NOMO-1 treated with dmso at 0.1 percent for 144 hours (cell line): ENCODE results near the gene TUBGCP6.
"Not testable (repeated sequence)": the region's sequence is repeated elsewhere in the genome, so short reads cannot be mapped to it uniquely, and the experiment has no call there.

Source experiments
- DNase-seq: peaks from one replicate; lab custom pipeline; 2025; ENCODE audit not compliant: unreplicated experiment; lab: John Stamatoyannopoulos, UW

TUBGCP6 gene

GRCh38 chr22:50215297-50216054 is 29.3 kb downstream of the TUBGCP6 start:
- DNase-seq: no peak

- no peak for DNase-seq
These were observed 31.6 kb downstream of the TUBGCP6 start for GRCh38 chr22:50213263-50213662.

DNA sequence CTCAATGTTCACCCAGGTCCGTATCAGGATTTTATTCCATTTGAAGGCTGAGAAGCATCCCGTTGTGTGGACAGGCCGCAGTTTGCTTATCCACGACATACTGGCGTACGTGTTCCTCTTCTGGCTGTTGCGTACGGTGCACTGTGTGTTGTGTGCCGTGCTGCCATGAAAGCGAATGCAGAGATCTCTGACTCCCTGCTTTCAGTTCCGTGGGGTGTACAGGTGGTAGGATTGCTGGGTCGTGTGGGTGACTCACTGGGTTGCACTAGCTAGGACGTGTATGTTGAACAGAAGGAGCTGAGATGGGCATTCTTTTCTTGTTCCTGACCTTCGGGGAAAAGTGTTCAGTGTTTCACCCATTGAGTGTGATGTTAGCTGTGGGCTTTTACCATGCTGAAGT is 33.7 kb downstream of the TUBGCP6 start:
- no peak for DNase-seq

DNA sequence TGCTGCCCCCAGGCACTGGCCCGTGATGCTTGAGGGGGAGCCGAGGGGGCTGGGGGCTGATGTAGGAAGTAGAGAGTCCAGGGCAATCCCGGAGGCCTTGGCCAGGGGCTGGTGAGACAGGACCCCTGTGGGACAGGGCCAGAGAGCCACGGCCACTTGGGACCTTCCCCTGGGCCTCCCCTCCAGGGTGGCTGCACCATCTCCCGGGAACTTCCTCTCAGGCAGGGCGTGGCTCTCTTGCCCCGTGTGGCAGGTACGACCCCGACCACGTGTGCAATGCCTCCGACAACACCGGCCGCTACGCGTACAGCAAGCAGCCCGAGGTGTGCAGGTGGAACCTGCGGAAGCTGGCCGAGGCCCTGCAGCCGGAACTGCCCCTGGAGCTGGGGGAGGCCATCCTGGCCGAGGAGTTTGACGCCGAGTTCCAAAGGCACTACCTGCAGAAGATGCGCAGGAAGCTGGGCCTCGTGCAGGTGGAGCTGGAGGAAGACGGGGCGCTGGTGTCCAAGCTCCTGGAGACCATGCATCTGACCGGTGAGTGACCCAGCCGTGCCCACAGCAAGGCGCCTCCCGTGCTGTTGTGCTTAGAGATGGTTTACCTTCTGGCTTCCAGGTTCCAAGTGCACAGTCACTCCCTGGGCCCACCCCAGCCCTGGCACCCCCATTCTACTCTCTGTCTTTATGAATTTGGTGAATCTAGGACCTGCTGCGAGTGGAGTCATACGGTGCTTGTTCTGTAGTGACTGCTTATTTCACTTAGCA is 34.3 kb downstream of the TUBGCP6 start:
- no peak for DNase-seq

- DNase-seq: peak; percentile 38
These were observed 34.9 kb downstream of the TUBGCP6 start for GRCh38 chr22:50209893-50210292.

DNA sequence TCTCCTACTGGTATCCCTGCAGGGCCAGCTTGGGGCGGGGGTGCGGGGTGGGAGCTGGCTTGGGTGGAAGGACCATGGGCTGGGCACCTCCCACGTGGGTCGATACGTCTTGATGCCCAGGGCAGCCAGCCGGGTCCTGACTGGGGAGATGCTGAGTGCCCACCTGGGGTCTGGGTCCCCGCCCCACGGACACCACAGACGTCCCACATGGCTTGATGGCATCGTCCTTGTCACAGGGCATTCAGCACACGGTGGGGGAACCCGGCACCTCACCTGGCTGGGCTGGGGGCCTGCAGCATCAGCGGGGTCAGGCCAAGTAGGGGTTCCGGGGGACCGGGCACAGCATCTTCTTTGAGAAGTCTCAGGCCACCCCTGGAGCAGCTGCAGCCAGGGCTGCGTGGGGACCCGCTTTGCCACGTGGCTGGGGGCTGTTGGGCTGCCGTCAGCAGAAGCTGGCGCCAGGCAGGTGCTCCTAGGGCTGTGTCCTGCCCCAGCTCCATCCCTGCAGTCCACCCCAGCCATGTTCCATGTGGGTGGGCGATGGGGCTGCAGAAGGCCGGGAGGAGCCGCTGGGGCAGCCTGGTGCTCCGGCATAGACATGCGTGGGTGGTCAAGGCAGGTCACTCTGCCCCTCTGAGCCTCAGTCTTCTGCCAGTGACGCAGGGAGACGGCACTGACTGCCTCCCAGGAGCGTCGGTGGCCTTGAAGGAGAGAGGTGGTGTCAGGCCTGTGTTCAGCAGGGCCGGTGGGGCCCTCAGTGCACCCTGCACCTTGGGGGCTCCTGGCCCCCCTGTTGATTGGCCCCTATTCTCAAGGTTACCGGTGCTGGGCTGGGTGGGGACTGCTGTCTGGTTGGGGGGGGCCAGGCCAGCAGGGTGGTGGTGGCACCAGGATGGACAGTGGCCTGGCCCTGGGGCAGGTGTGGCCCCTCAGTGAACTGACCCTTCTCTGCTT is 35.6 kb downstream of the TUBGCP6 start:
- no peak for DNase-seq

GRCh38 chr22:50208430-50208938 is 36.3 kb downstream of the TUBGCP6 start:
- DNase-seq: no peak

GRCh38 chr22:50207383-50208140 is 37.3 kb downstream of the TUBGCP6 start:
- no peak for DNase-seq

DNA sequence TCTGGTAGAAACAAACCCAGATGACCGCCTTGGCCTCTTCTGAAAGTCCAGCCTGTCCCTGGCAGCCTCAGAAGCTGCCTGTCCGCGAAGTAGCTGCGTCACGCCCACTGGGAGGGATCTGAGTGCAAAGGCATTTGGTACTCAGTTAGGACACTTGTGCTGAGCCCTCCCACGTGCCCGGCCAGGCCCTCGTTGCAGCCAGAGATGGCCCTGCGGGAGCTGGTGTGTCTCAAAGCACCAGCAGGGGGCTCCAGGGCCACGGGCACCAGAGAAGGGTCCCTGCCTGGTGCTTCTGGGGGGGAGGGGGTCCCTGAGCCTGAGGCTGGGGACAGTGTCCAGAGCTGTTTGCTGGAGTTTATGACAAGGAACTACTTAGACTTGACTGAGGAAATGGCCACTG is 38.2 kb downstream of the TUBGCP6 start:
- no peak for DNase-seq

DNA sequence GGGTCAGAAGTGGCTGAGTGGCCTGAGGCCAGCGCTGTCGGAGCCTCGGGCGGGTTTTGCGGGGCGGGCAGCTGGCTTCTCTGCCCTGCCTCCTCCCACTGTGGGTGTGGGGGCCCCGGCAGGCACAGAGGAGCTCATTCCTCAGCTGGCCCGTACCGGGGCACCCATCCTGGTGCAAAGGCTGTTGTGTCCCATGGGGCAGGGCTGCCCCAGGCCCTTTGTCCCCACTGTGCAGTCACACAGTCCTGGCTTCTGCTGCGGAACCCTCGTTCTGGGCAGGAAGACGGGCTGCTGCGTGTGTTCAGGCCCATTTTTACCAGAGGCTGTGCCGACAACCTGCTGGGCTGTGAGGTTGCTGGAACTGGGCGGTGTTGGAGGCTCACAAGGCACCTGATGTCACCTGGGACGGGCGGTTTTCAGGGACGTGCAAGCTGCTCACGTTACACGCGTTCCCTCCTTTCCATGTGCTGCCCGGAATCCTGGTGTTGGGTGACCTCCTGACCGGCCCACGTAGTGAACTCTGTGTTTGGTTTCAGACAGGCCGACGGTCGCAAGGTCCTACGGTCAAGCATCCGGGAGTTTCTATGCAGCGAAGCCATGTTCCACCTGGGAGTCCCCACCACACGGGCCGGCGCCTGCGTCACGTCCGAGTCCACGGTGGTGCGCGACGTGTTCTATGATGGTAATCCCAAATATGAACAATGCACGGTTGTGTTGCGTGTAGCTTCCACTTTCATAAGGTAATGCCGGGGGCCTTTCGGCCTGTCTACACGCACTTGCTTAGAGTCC is 38.8 kb downstream of the TUBGCP6 start:
- no peak for DNase-seq

GRCh38 chr22:50204998-50205397 is 39.8 kb downstream of the TUBGCP6 start:
- DNase-seq: not testable (repeated sequence)

- DNase-seq: no peak
These were observed 40.3 kb downstream of the TUBGCP6 start for GRCh38 chr22:50204571-50204970.

DNA sequence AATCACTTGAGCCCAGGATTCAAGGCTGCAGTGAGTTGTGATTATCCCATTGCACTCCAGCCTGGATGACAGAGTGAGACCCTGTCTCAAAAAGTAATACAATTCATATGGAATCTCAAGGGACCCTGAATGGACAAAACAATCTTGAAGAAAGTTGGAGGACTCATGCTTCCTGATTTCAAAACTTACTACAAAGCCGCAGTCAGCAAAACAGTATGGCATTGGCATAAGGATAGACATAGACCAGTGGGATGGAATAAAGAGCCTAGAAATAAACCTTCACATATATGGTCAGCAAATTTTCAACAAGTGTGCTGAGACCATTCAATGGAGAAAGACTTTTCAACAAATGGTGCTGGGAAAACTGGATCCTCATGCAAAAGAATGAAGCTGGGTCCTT is 41.5 kb downstream of the TUBGCP6 start:
- DNase-seq: no peak

GRCh38 chr22:50202130-50202666 is 42.6 kb downstream of the TUBGCP6 start:
- DNase-seq: no peak

DNA sequence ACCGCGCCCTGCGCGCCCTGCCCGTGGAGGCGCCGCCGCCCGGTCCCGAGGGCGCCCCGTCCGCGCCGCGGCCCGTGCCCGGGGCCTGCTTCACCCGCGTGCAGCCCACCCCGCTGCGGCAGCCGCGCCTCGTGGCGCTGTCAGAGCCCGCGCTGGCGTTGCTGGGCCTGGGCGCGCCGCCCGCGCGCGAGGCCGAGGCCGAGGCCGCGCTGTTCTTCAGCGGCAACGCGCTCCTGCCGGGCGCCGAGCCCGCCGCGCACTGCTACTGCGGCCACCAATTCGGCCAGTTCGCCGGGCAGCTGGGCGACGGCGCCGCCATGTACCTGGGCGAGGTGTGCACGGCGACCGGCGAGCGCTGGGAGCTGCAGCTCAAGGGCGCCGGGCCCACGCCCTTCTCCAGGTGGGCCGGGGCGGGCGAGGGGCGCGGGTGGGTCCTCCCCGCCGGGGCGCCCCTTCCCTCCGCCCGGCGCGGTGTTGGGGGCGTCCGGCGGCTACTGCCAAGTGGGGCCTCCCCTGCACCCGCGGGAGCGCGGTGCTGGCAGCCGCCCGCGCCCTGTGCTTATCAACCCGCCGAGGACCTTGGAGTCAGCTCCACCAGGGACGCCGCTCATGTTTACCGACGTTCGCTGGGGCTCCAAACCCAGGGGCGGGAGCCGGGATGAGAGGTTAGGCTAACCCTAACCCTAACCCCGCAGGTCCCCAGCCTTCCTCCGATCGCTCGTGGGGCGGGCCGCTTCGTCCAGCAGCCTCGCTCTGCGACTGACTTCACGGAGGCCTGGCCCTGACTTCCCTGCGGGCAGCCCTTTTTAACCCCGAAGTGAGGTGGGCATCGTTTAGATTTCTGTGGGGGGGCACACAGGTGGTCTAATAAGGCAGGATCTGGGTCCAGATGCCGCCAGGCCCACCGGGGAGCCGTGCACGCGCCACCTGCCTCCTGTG is 43.4 kb downstream of the TUBGCP6 start:
- DNase-seq: no peak

DNA sequence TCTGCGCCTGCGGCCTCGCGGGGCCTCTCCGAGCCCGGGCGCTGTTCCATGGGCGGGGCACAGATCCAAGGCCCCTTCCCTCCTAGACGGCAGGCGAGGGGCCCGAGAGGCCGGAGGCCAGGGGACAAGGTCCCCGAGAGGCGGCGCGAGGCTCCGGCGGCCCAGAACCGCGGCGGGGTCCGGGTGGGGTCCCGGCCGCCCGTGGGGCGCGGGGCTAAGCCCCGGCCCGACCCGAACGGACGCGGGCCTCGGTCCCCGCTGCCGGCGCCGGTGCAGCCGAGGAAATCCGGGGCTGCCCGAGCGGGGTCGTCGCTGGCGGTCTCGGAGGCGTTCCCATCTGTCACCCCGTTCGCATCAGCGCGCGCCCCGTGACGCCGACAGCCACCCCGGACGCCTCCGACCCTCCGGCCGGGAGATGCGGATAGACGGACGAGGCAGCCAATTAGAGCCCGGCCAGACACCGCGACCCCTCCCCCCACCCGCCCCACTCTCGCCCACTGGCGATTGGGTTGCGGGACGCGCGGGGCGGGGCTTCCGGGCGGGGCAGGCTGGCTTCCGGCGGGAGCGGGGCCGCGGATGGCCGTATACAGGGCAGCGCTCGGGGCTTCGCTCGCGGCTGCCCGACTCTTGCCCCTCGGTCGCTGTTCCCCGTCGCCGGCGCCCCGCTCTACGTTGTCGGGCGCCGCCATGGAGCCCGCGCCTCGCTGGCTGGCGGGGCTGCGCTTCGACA is 44.2 kb downstream of the TUBGCP6 start, which contains the start of gene SELENOO:
Gene SELENOO, plus strand, starts transcription at position 551 of the 730 bp plus-strand sequence. Its CDS starts 26 bp downstream, at position 577.
- peak; percentile 76 for DNase-seq

- no peak for DNase-seq
These were observed 44.9 kb downstream of the TUBGCP6 start for GRCh38 chr22:50199829-50200460.
